Right lobe of liver (tissue), 4 donors: ENCODE results near the gene DNAH17.

Experiments used
- POLR2A ChIP-seq: fragments of 450-650 bp; IDR thresholded peaks from one replicate; pipeline ENCODE4 v1.6.1; 2017; ENCODE audit warnings: antibody characterized with exemption, mild to moderate bottlenecking
- TF ChIP-seq, protein P1 (sequence below), 4 donors: fragments of 200-600 bp in 3 of 4; fragments of 450-650 bp in 1 of 4; IDR thresholded peaks; one replicate each; pipeline versions ENCODE4 v1.5.1 to v1.8.0; 2016 to 2022; ENCODE audit warnings: antibody characterized with exemption in 4 of 4, mild to moderate bottlenecking in 2 of 4
- donor health status: DM: no; HTN: no; CAD: no.
- donor health status: DM: no; HTN: no; CAD: no.
- donor health status: DM: no; HTN: yes; CAD: no.

DNA sequence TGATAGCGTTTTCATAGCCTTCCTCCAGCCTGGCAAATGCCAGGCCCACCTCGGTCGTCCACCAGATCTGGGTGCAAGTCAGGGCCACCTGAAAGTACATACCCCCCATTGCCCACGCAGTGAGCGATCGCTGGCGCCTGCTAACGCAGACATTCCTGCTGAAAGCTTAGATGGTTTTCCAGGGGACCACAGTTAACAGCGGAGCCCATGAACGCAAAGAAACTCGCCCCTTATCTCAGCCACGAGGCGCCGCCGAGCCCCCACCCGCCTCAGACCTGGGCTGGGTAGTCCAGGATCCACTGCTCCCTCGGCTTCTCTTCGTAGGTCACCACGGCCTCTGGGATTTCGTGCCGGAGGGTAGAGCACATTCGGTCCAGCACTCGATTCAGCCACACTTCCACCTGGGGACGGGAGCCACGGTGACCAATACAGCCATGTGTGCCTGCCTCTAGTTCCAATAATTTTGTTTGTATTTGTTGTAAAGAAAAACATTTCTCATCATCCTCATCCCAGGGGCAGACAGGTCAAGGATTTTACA is 74.5 kb downstream of the DNAH17 start:
- TF ChIP-seq, protein P1, sequence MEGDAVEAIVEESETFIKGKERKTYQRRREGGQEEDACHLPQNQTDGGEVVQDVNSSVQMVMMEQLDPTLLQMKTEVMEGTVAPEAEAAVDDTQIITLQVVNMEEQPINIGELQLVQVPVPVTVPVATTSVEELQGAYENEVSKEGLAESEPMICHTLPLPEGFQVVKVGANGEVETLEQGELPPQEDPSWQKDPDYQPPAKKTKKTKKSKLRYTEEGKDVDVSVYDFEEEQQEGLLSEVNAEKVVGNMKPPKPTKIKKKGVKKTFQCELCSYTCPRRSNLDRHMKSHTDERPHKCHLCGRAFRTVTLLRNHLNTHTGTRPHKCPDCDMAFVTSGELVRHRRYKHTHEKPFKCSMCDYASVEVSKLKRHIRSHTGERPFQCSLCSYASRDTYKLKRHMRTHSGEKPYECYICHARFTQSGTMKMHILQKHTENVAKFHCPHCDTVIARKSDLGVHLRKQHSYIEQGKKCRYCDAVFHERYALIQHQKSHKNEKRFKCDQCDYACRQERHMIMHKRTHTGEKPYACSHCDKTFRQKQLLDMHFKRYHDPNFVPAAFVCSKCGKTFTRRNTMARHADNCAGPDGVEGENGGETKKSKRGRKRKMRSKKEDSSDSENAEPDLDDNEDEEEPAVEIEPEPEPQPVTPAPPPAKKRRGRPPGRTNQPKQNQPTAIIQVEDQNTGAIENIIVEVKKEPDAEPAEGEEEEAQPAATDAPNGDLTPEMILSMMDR (IDR thresholded peaks at IDR 0.05), result no peak
- TF ChIP-seq POLR2A, result no peak
